ENCODE results near the gene SLC44A4.
A peak's percentile ranks its signal among the peaks of the same experiment; 100 is the strongest.
"Not testable (repeated sequence)": the region's sequence is repeated elsewhere in the genome, so short reads cannot be mapped to it uniquely, and the experiment has no call there.

Gene SLC44A4

DNA sequence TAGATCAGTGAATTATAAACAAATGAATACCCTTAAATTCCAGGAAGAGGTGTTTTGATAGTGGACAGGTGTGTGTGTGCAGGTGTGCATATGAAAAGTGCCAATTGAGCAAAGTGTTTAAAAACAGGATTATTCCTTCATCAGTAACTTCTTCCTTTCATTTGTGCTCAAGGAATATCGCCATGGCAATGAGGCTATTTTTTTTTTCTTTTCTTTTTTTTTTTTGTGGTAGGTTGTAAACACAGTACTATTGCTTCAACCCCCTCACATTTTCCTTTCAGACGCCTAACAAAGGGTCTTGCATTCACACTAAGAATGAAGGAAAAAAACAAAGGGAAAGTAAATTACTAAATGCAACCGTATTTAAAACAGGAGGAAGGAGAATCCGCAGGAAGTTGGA lies 53.2 kb downstream of the SLC44A4 start:
- no peak for DNase-seq

DNA sequence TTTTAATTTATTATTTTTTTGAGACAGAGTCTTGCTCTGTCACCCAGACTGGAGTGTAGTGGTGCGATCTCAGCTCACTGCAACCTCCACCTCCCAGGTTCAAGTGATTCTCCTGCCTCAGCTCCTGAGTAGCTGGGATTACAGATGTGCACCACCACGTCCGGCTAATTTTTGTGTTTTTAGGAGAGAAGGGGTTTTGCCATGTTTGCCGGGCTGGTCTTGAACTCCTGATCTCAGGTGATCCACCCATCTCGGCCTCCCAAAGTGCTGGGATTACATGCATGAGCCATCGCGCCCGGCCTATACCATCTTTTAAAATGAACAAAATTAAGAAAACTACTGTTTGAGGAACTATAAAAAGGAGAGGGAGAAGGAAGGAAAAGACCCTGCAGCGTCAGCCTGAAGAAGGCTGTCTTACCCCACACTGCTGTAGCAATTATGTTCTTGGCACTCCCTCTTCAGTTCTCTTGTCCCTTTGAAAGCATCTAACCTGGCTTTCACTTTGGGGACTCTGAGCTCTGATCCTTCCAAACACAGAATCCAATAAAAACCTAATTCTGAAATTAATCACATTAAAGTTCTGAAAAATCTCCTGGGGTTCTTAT lies 55.1 kb downstream of the SLC44A4 start:
- not testable (repeated sequence) for DNase-seq

- DNase-seq = peak; percentile 36
Measured at GRCh38 chr6:31822036-31822821, 56.6 kb downstream of the SLC44A4 start.

- no peak for DNase-seq
Measured at GRCh38 chr6:31821301-31822035, 57.3 kb downstream of the SLC44A4 start.

DNA sequence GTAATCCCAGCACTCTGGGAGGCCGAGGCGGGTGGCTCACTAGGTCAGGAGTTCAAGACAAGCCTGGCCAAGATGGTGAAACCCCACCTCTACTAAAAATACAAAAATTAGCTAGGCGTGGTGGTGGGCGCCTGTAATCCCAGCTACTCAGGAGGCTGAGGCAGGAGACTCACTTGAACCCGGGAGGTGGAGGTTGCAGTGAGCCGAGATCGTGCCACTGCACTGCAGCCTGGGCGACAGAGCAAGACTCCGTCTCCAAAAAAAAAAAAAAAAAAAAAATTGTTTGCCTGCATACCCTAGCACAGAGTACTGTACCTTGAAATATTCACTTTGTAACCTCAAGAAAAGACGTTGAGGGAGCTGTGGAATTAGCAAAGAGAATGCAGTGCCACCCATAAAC lies 58.4 kb downstream of the SLC44A4 start:
- not testable (repeated sequence) for DNase-seq

DNA sequence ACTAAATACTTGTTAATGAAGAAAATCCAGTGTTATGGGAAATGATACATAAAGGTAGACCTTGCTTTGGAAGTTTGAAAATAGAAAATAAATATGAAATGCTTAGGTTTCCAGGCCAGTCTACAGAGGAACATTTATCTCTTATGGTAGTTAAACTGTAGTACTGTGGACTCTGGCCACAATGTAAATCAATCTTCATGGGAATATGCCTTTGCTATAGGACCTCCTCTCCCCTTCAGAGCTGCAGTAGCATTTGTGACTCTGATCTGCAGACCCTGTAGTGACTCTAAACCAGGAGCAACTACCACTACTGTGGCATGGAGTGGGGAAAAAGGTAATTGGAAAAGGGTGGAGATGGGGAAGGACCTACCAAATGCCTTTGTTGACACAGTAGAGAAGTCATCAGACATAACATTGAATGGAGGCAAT lies 58.9 kb downstream of the SLC44A4 start:
- DNase-seq = no peak

DNA sequence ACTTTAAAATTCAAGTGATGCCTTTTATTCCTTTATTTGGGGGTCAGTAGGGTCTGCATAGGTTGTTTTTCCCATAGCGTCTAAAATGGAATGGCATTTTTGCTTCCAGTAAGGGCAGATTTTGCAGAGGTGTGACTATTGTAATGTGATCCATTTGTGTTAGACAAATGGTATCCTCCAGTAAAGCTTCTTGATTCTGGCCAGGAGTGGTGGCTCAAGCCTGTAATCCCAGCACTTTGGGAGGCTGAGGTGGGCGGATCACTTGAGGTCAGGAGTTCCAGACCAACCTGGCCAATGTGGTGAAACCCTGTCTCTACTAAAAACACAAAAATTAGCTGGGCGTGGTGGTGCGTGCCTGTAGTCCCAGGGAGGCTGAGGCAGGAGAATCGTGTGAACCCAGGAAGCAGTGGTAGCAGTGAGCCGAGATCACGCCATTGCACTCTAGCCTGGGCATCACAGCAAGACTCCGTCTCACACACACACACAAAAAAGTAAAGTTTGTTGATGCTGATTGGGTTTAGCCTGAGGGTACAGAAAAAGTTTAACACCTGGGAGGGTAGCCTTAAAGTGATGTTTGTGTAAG lies 60.8 kb downstream of the SLC44A4 start:
- DNase-seq = not testable (repeated sequence)

DNA sequence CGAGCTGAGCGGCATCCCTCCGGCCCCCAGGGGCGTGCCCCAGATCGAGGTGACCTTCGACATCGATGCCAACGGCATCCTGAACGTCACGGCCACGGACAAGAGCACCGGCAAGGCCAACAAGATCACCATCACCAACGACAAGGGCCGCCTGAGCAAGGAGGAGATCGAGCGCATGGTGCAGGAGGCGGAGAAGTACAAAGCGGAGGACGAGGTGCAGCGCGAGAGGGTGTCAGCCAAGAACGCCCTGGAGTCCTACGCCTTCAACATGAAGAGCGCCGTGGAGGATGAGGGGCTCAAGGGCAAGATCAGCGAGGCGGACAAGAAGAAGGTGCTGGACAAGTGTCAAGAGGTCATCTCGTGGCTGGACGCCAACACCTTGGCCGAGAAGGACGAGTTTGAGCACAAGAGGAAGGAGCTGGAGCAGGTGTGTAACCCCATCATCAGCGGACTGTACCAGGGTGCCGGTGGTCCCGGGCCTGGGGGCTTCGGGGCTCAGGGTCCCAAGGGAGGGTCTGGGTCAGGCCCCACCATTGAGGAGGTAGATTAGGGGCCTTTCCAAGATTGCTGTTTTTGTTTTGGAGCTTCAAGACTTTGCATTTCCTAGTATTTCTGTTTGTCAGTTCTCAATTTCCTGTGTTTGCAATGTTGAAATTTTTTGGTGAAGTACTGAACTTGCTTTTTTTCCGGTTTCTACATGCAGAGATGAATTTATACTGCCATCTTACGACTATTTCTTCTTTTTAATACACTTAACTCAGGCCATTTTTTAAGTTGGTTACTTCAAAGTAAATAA lies 61.5 kb downstream of the SLC44A4 start:
- not testable (repeated sequence) for DNase-seq

GRCh38 chr6:31815025-31815838 lies 63.6 kb downstream of the SLC44A4 start, which contains the start of the genes HSPA1A and HSPA1L:
HSPA1A (plus strand) TSS chr6:31815543; CDS start chr6:31815757, 214 bp downstream.
HSPA1L (minus strand) TSS chr6:31815283; CDS start chr6:31811972, 3,311 bp downstream.
- DNase-seq = peak; percentile 41

DNA sequence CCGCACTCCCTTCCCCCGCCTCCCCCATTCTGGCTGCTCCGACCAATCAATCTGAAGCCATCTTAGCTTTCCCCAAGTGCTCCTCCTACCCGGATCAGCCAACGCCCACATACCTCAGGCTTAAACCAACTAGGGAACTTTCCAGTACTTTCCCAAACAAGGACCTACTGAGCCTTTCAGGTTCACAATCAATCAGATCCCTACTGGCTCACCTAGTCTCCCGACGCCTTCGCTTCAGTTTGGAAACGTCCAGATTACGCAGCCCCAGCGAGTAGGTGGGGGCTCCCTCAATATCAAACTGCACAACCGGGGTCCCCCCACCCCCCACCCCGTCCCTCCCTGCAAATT lies 64.1 kb downstream of the SLC44A4 start:
- DNase-seq = peak; percentile 70

DNA sequence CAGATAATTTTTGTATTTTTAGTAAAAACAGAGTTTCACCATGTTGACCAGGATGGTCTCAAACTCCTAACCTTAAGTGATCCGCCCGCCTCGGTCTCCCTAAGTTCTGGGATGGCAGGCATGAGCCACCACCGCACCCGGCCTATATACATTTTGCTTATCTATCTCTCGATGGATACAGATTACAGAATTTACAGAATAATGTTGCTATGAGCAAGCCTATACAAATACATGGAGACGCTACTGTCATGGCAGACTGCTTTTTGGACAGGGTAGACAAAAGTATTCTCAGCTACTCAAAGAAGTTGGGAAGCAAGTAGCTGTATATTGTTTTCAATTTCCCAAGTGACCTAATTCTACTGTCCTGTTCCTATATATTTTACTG lies 65.3 kb downstream of the SLC44A4 start:
- DNase-seq = no peak

Data from SIG-M5 (cell line).